HepG2 (cell line): ENCODE measurements around the gene TSSK6. TPM values are rescaled to one million over a fixed set of nuclear protein-coding genes. Genes with fewer than 3 reads are reported as not detected.

Experiments
- ATAC-seq: fragments of 200-7000 bp; cut with Tn5 transposase; 3 replicates; pipeline ENCODE4 v1.9.1; 2020; ENCODE audit warnings: mild to moderate bottlenecking, moderate library complexity
- BruUV-seq: library from RNA; stranded (reverse); fragments of 400-500 nt; replicated peaks from 2 replicates; lab custom pipeline; 2021; lab: Mats Ljungman, UMichigan
- CTCF ChIA-PET: fragments of 300-600 bp; formaldehyde crosslinking; extraction: SDS; loops from one replicate; lab custom pipeline; 2021; ENCODE audit warnings: low total read pairs, inconsistent platforms, low intra/inter-chr PET ratio; lab: Yijun Ruan, JAX
- POLR2A ChIA-PET: fragments of 350-600 bp; sonication (Branson Sonifier 250); formaldehyde crosslinking; loops from one replicate; lab custom pipeline; 2020; ENCODE audit warnings: antibody characterized with exemption, inconsistent platforms; lab: Yijun Ruan, JAX
- DNase-seq: peaks from one replicate; pipeline ENCODE4 v3.0.0-alpha.2; 2015; ENCODE audit warnings: low spot score
- FAIRE-seq: peaks from 3 replicates; lab custom pipeline; 2011; peaks lifted over from hg19 to GRCh38; lab: Jason Lieb, UNC
- H2AFZ ChIP-seq: one replicate; pipeline ENCODE4 v1.6.1; 2011; ENCODE audit warnings: low read length, inconsistent platforms
- H3K27ac ChIP-seq: fragments of 300-600 bp; 3 replicates; pipeline ENCODE4 v1.8.0; 2011; ENCODE audit warnings: mixed run types, mild to moderate bottlenecking, mixed read lengths, low read length, inconsistent platforms; ENCODE audit not compliant: insufficient read depth; ENCODE audit errors: extremely low read length
- H3K27me3 ChIP-seq, 2 experiments: fragments of 200-600 bp in 1 of 2; 2 replicates in 1 of 2; 3 replicates in 1 of 2; pipeline versions ENCODE4 v1.6.0 to v1.8.0; 2011; ENCODE audit warnings: low read length in 2 of 2, mild to moderate bottlenecking in 2 of 2, moderate library complexity in 2 of 2, inconsistent platforms in 1 of 2; ENCODE audit not compliant: insufficient read depth in 2 of 2, control insufficient read depth in 1 of 2
- H3K36me3 ChIP-seq, 2 experiments: fragments of 200-600 bp in 1 of 2; replicated peaks in 1 of 2; 2 replicates in 1 of 2; 3 replicates in 1 of 2; pipeline versions ENCODE4 v1.5.1 to v1.8.0; 2011; ENCODE audit warnings: low read length in 2 of 2, inconsistent platforms in 1 of 2; ENCODE audit not compliant: insufficient read depth in 2 of 2, control insufficient read depth in 1 of 2
- H3K4me1 ChIP-seq: 2 replicates; pipeline ENCODE4 v1.5.1; 2012; ENCODE audit warnings: low read length, inconsistent platforms; ENCODE audit not compliant: insufficient read depth
- H3K4me2 ChIP-seq: 2 replicates; pipeline ENCODE4 v1.6.0; 2011; ENCODE audit warnings: low read depth, low read length, inconsistent platforms
- H3K4me3 ChIP-seq, 3 experiments: fragments of 200-600 bp in 1 of 3; sonication (generic), shearing (Covaris generic) in 1 of 3; replicated peaks in 1 of 3; 2 replicates each; pipeline ENCODE4 v1.5.1; 2011 to 2016; ENCODE audit warnings: low read length in 3 of 3, inconsistent platforms in 2 of 3, low read depth in 2 of 3, mild to moderate bottlenecking in 2 of 3, control low read depth in 1 of 3, mixed read lengths in 1 of 3; ENCODE audit not compliant: insufficient read depth in 1 of 3
- H3K79me2 ChIP-seq: one replicate; pipeline ENCODE4 v1.6.1; 2011; ENCODE audit warnings: low read length, inconsistent platforms; ENCODE audit not compliant: insufficient read depth
- H3K9ac ChIP-seq: 2 replicates; pipeline ENCODE4 v1.6.0; 2011; ENCODE audit warnings: mild to moderate bottlenecking, low read depth, low read length, inconsistent platforms; ENCODE audit not compliant: insufficient read depth
- H3K9me3 ChIP-seq: 2 replicates; pipeline ENCODE4 v1.5.1; 2012; ENCODE audit warnings: mild to moderate bottlenecking, low read length
- H4K20me1 ChIP-seq: 2 replicates; pipeline ENCODE4 v1.6.0; 2011; ENCODE audit warnings: inconsistent platforms, mild to moderate bottlenecking, low read length, moderate library complexity; ENCODE audit not compliant: insufficient read depth
- CBFB ChIP-seq: sonication (generic); formaldehyde crosslinking; IDR thresholded peaks from 2 replicates; pipeline ENCODE4 v1.4.0; 2020; ENCODE audit warnings: missing genetic modification reagents
- MAZ ChIP-seq, 2 experiments: sonication (generic) in 1 of 2; formaldehyde crosslinking in 1 of 2; IDR thresholded peaks; 2 replicates each; pipeline versions ENCODE4 v1.5.0 to v1.6.1; 2012 to 2020; ENCODE audit warnings: low read depth in 2 of 2, mild to moderate bottlenecking in 2 of 2, borderline replicate concordance in 1 of 2, improper control_type of control experiment in 1 of 2, low read length in 1 of 2, missing genetic modification reagents in 1 of 2, moderate library complexity in 1 of 2
- NFIB ChIP-seq: sonication (generic); formaldehyde crosslinking; IDR thresholded peaks from 2 replicates; pipeline ENCODE4 v1.9.0; 2021; ENCODE audit warnings: missing genetic modification reagents, mild to moderate bottlenecking, borderline replicate concordance
- SRSF1 ChIP-seq: fragments of 200-400 bp; formaldehyde crosslinking; optimal IDR thresholded peaks from 2 replicates; pipeline ENCODE3; 2017; ENCODE audit warnings: mild to moderate bottlenecking, low read depth, low read length, moderate library complexity
- TEAD2 ChIP-seq: sonication (generic); formaldehyde crosslinking; IDR thresholded peaks from 2 replicates; pipeline ENCODE4 v1.9.0; 2021; ENCODE audit warnings: missing genetic modification reagents
- ZNF207 ChIP-seq: fragments of 450-650 bp; IDR thresholded peaks from 2 replicates; pipeline ENCODE4 v1.6.1; 2016; ENCODE audit warnings: antibody characterized with exemption, borderline replicate concordance
- ZNF230 ChIP-seq: sonication (generic); formaldehyde crosslinking; IDR thresholded peaks from 2 replicates; pipeline ENCODE4 v1.4.0; 2020; ENCODE audit warnings: mild to moderate bottlenecking, missing genetic modification reagents
- ZNF34 ChIP-seq: sonication (generic); formaldehyde crosslinking; IDR thresholded peaks from 2 replicates; pipeline ENCODE4 v1.4.0; 2020; ENCODE audit warnings: mild to moderate bottlenecking, missing genetic modification reagents, borderline replicate concordance
- WGBS: methylation state at CpG from one replicate; pipeline ENCODE4 v1.1.6; 2017; ENCODE audit warnings: low lambda C conversion rate; 5-methylcytosine and 5-hydroxymethylcytosine counted together
- in situ Hi-C: cut with HindIII; loops from 2 replicates; pipeline ENCODE4 v1.10.0; 2017; ENCODE audit warnings: low pct_unique_long_range_greater_than_20kb; ENCODE audit not compliant: extremely low pct_ligation_motif_present
- intact Hi-C: fragments of 100-400 bp; cut with micrococcal nuclease; formaldehyde crosslinking; loops from one replicate; pipeline ENCODE4 v1.10.0; 2022; ENCODE audit not compliant: unreplicated experiment
- polyA plus RNA-seq, 8 experiments: library from polyadenylated mRNA; depleted of rRNA in 3 of 8; stranded (reverse) in 7 of 8; unstranded in 1 of 8; fragments of >200 nt; fragmentation: Illumina TruSeq in 4 of 8; extraction: Trizol in 4 of 8; gene quantifications; 2 replicates each; pipeline versions ENCODE4 v1.2.1 to v1.2.3, GENCODE V29; 2011 to 2016; ENCODE audit warnings: low read depth in 4 of 8, missing spikeins in 1 of 8, mixed read lengths in 1 of 8; ENCODE audit not compliant: insufficient read depth in 1 of 8
- total RNA-seq, 5 experiments: library from RNA; depleted of rRNA; stranded (reverse); fragments of >200 nt; fragmentation: Illumina TruSeq; extraction: Trizol; gene quantifications; 2 replicates each; pipeline ENCODE4 v1.2.3, GENCODE V29; 2016; ENCODE audit warnings: low read depth in 1 of 5
- TF ChIP-seq, protein P1 (sequence below): sonication (generic); formaldehyde crosslinking; IDR thresholded peaks from 2 replicates; pipeline ENCODE4 v1.4.0; 2020; ENCODE audit warnings: missing genetic modification reagents, borderline replicate concordance
- TF ChIP-seq, protein P2 (sequence below): sonication (generic); formaldehyde crosslinking; IDR thresholded peaks from 2 replicates; pipeline ENCODE4 v1.4.0; 2020; ENCODE audit warnings: missing genetic modification reagents, borderline replicate concordance

The TSSK6 gene
- total and polyA plus RNA-seq, 2 of the 13 experiments (the other 11 are each of a cell fraction or from before 2014, with no cell fraction given): 0.71 to 1.2 TPM

DNA sequence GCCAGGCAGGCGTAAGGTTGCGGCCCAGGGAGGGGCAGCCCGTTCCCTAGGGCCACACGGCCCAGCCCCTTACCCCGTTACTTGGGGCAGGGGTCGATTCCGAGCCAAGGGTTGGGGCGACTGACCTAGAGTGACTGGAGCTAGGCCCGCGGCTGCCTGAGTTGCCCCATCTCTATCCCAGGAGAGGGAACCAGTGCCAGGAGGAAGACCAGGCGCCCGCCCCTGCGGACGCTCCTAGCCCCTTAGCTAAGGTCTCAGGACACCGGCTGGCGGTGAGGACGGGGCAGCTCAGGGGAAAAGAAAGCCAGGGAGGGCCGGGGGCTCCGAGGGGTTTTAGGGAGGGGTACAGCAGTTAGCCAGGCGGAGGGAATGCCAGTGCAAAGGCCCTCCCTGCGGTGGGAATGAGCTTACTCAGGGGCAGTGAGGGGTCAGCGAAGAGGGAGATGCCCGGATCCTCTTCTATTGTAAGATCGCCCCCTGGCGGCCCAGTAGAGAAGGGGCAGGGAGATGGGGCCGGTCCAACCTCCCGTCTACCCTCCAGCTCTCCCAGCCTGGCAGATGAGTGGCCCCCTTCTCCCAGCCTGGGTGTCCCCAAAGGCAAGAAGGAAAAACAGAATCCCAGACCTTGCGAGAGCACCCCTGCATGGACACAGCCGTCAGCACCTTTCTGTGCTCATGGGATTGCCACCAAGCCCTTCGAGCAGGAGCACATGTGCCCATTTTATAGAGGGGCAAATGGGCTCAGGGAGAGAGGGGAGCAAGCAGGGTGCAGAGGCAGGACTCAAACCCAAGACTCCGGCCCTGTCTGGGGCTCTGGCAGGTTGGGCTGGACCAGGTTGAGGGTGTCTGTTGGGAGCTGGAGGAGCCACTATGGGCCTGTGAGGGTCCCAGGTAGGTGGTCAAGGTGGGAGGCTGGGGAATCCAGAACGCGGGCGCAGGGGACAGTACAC lies 39.0 kb upstream of the TSSK6 start:
- Histone ChIP-seq H3K79me2 (no peaks in the 10 kb centered on the region), H3K9me3 (no peaks in the 10 kb centered on the region), H3K4me2 (no peak overlapping the region), H3K4me3 (no peak overlapping the region), H3K36me3 (no peaks in the 10 kb centered on the region), H3K4me1 (no peaks in the 10 kb centered on the region), H4K20me1 (no peaks in the 10 kb centered on the region), H3K27me3 (peaks cover 4 to 35% of the 10 kb centered on the region in 2 experiments; a peak in 4 of 5 replicates), H3K9ac (no peak overlapping the region), H2AFZ (no peak overlapping the region), H3K27ac (no peak overlapping the region)
- intact Hi-C loops: no loop called here
- DNase-seq: no peak
- in situ Hi-C loops: loop anchor here (25.0 kb wide), 1 partner anchor 1008 kb away; the partner anchor contains the start of gene ZNF737
- FAIRE-seq: no peak
- ChIA-PET POLR2A (no interaction called here), CTCF (interaction anchor here (1.0 to 2.0 kb wide), 2 partner anchors 22 to 89 kb away, joined by 3 to 4 read pairs; partner anchors contain the start of gene GMIP)
- peak; percentile 58 for ATAC-seq
- BruUV-seq: no TSS peak
- WGBS: 55% methylated on average over 28 of the region's 34 CpGs
- no peak for TF ChIP-seq MAZ (IDR thresholded peaks at IDR 0.05; ENCODE audit: borderline replicate concordance, low read depth, low read length)
- no peak for TF ChIP-seq MAZ (CRISPR knock-in tag; IDR thresholded peaks at IDR 0.05; ENCODE audit: low read depth)
- TF ChIP-seq ZNF34 (CRISPR knock-in tag): no peak
- TF ChIP-seq CBFB: no peak
- TF ChIP-seq ZNF230 (CRISPR knock-in tag): no peak
- no peak for TF ChIP-seq NFIB (CRISPR knock-in tag)
- TF ChIP-seq SRSF1: no peak
- no peak for TF ChIP-seq TEAD2 (CRISPR knock-in tag)
- TF ChIP-seq, protein P1, sequence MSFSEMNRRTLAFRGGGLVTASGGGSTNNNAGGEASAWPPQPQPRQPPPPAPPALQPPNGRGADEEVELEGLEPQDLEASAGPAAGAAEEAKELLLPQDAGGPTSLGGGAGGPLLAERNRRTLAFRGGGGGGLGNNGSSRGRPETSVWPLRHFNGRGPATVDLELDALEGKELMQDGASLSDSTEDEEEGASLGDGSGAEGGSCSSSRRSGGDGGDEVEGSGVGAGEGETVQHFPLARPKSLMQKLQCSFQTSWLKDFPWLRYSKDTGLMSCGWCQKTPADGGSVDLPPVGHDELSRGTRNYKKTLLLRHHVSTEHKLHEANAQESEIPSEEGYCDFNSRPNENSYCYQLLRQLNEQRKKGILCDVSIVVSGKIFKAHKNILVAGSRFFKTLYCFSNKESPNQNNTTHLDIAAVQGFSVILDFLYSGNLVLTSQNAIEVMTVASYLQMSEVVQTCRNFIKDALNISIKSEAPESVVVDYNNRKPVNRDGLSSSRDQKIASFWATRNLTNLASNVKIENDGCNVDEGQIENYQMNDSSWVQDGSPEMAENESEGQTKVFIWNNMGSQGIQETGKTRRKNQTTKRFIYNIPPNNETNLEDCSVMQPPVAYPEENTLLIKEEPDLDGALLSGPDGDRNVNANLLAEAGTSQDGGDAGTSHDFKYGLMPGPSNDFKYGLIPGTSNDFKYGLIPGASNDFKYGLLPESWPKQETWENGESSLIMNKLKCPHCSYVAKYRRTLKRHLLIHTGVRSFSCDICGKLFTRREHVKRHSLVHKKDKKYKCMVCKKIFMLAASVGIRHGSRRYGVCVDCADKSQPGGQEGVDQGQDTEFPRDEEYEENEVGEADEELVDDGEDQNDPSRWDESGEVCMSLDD (CRISPR knock-in tag): no peak
- TF ChIP-seq ZNF207: no peak
- TF ChIP-seq, protein P2, sequence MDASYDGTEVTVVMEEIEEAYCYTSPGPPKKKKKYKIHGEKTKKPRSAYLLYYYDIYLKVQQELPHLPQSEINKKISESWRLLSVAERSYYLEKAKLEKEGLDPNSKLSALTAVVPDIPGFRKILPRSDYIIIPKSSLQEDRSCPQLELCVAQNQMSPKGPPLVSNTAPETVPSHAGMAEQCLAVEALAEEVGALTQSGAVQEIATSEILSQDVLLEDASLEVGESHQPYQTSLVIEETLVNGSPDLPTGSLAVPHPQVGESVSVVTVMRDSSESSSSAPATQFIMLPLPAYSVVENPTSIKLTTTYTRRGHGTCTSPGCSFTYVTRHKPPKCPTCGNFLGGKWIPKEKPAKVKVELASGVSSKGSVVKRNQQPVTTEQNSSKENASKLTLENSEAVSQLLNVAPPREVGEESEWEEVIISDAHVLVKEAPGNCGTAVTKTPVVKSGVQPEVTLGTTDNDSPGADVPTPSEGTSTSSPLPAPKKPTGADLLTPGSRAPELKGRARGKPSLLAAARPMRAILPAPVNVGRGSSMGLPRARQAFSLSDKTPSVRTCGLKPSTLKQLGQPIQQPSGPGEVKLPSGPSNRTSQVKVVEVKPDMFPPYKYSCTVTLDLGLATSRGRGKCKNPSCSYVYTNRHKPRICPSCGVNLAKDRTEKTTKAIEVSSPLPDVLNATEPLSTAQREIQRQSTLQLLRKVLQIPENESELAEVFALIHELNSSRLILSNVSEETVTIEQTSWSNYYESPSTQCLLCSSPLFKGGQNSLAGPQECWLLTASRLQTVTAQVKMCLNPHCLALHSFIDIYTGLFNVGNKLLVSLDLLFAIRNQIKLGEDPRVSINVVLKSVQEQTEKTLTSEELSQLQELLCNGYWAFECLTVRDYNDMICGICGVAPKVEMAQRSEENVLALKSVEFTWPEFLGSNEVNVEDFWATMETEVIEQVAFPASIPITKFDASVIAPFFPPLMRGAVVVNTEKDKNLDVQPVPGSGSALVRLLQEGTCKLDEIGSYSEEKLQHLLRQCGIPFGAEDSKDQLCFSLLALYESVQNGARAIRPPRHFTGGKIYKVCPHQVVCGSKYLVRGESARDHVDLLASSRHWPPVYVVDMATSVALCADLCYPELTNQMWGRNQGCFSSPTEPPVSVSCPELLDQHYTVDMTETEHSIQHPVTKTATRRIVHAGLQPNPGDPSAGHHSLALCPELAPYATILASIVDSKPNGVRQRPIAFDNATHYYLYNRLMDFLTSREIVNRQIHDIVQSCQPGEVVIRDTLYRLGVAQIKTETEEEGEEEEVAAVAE (CRISPR knock-in tag): no peak
